Calu3 (cell line): Measurements from ENCODE around the gene HNF1B. TPM values are rescaled to one million over a fixed set of nuclear protein-coding genes. Genes with fewer than 3 reads are reported as not detected.

ENCODE experiments used
- BruUV-seq: library from RNA; stranded (reverse); fragments of 400-500 nt; replicated peaks from 2 replicates; lab custom pipeline; 2021; lab: Mats Ljungman, UMichigan
- CTCF ChIA-PET: fragments of 300-600 bp; sonication (Branson Sonifier 250); formaldehyde crosslinking; loops from one replicate; lab custom pipeline; 2022; ENCODE audit warnings: antibody characterized with exemption; lab: Charles Lee
- DNase-seq: peaks from one replicate; pipeline ENCODE4 v3.0.0; 2022
- H3K27ac Mint-ChIP-seq: one replicate; pipeline ENCODE4 v1.8.0; 2022; ENCODE audit warnings: mixed read lengths; ENCODE audit not compliant: unreplicated experiment
- H3K27me3 Mint-ChIP-seq: one replicate; pipeline ENCODE4 v1.8.0; 2022; ENCODE audit warnings: mixed read lengths; ENCODE audit not compliant: unreplicated experiment
- H3K36me3 Mint-ChIP-seq: one replicate; pipeline ENCODE4 v1.8.0; 2022; ENCODE audit warnings: mild to moderate bottlenecking, moderate library complexity, mixed read lengths; ENCODE audit not compliant: insufficient read depth, unreplicated experiment
- H3K4me1 Mint-ChIP-seq: one replicate; pipeline ENCODE4 v1.8.0; 2022; ENCODE audit warnings: mild to moderate bottlenecking, low read depth, mixed read lengths; ENCODE audit not compliant: unreplicated experiment
- H3K4me3 Mint-ChIP-seq: one replicate; pipeline ENCODE4 v1.8.0; 2022; ENCODE audit warnings: mild to moderate bottlenecking, low read depth, moderate library complexity, mixed read lengths; ENCODE audit not compliant: unreplicated experiment
- H3K9me3 Mint-ChIP-seq: one replicate; pipeline ENCODE4 v1.8.0; 2022; ENCODE audit warnings: low read depth, mixed read lengths; ENCODE audit not compliant: unreplicated experiment
- CTCF ChIP-seq: fragments of 200-600 bp; IDR thresholded peaks from one replicate; pipeline ENCODE4 v1.8.0; 2022; ENCODE audit warnings: antibody characterized with exemption; ENCODE audit not compliant: unreplicated experiment
- intact Hi-C: fragments of 100-400 bp; cut with micrococcal nuclease; formaldehyde crosslinking; loops from one replicate; pipeline ENCODE4 v1.10.0; 2022; ENCODE audit not compliant: unreplicated experiment
- total RNA-seq: library from RNA; stranded (reverse); gene quantifications from 2 replicates; pipeline ENCODE4 v1.2.3, GENCODE V29; 2022

HNF1B gene
- total RNA-seq, 1 experiment from 2014 or later, result 127 TPM

GRCh38 chr17:37772982-37773381 is 28.1 kb upstream of the HNF1B start:
- H3K27me3 Mint-ChIP-seq, result no peaks in the 10 kb centered on the region
- CTCF ChIA-PET, result interaction anchor here (0.6 kb wide), 1 partner anchor 22 kb away, joined by 3 read pairs; no protein-coding TSS in a partner anchor
- no peak overlapping the region for H3K4me3 Mint-ChIP-seq
- no peak for DNase-seq
- TF ChIP-seq CTCF, result no peak
- H3K36me3 Mint-ChIP-seq, result no peaks in the 10 kb centered on the region
- H3K9me3 Mint-ChIP-seq, result no peaks in the 10 kb centered on the region
- BruUV-seq, result no TSS peak
- peaks cover 13% of the 10 kb centered on the region for H3K4me1 Mint-ChIP-seq
- intact Hi-C loops, result no loop called here
- H3K27ac Mint-ChIP-seq, result no peak overlapping the region

DNA sequence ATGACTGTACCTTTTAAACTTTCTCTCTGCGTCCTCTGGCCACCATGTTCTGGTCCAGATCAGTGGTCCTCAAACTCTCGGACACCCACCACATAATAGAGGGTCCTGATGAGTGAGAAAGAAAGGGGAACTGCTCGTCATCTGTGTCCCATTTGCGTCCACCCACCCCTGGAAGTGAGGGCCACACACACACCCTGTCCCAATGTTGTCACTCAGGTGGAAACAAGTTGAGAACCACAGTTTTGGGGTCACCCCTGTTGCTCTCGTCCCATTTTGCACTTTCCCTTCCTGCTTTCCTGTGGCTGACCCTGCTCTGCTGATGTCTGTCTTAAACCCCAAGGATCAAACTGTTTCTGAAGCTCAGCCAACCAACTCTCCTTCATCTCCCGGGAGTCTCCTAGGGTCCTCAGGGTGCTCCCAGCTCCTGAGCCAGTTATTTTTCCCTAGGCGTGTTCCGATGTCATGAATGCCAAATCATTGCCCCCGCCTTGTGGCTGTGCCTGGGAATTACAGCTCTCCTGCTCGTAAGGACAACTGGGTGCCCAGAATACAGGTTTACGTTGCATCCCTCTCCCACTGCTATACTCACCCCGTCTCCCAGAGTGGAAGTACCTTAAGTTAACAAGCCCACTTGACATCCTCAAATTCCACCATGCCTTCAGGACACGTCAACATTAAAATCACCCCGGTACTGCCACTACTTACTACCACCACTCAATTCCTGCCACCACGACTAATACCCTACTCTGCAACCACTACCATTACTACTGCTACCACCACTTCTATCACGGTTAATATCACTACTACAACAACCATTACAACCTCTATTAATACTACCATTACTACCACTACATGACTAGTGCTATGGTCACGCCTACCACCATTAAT is 26.0 kb upstream of the HNF1B start:
- Mint-ChIP-seq H3K4me1 (peaks cover 26% of the 10 kb centered on the region), H3K27ac (peak overlapping the region; percentile 3), H3K9me3 (peaks cover 2% of the 10 kb centered on the region), H3K36me3 (no peaks in the 10 kb centered on the region), H3K27me3 (no peaks in the 10 kb centered on the region), H3K4me3 (no peak overlapping the region)
- no TSS peak for BruUV-seq
- intact Hi-C loops, result loop anchor here (1.0 to 2.0 kb wide), 5 partner anchors 12 to 121 kb away; no protein-coding TSS in a partner anchor
- peak; percentile 100 for TF ChIP-seq CTCF
- DNase-seq, result peak; percentile 98
- CTCF ChIA-PET, result interaction anchor here (0.6 to 3.5 kb wide), 33 partner anchors 10 to 280 kb away, joined by 3 to 75 read pairs (median 6); partner anchors contain the start of genes HNF1B and SYNRG

GRCh38 chr17:37769050-37769449 is 24.2 kb upstream of the HNF1B start:
- intact Hi-C loops, result no loop called here
- CTCF ChIA-PET, result interaction anchor here (1.8 to 3.5 kb wide), 7 partner anchors 11 to 160 kb away, joined by 6 to 75 read pairs (median 21); partner anchors contain the start of genes HNF1B and SYNRG
- no peaks in the 10 kb centered on the region for H3K36me3 Mint-ChIP-seq
- peaks cover 35% of the 10 kb centered on the region for H3K4me1 Mint-ChIP-seq
- no TSS peak for BruUV-seq
- DNase-seq, result no peak
- H3K27ac Mint-ChIP-seq, result no peak overlapping the region
- no peak for TF ChIP-seq CTCF
- no peaks in the 10 kb centered on the region for H3K27me3 Mint-ChIP-seq
- H3K9me3 Mint-ChIP-seq, result peaks cover 2% of the 10 kb centered on the region
- no peak overlapping the region for H3K4me3 Mint-ChIP-seq

DNA sequence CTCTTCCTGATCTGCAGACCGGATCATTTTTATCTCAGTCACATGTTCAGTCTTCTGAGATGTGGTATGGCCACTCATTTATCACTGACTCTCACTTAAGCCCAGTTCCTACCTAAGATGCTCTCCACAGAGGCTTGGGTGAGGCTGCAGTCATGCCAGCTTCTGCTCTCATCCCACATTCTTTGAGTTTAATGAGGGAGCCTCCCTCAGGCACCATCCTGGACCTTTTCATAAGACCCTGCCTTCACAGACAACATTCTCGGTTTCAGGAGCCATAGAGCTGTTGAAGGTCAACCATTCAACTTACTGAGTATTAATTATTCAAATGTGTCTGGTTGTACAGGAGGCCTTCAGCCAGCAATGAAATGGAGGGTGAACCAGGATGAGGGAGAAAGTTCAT is 23.6 kb upstream of the HNF1B start:
- Mint-ChIP-seq H3K4me1 (peaks cover 35% of the 10 kb centered on the region), H3K27ac (no peak overlapping the region), H3K4me3 (no peak overlapping the region), H3K36me3 (no peaks in the 10 kb centered on the region), H3K27me3 (no peaks in the 10 kb centered on the region), H3K9me3 (peaks cover 2% of the 10 kb centered on the region)
- no peak for TF ChIP-seq CTCF
- intact Hi-C loops, result no loop called here
- DNase-seq, result no peak
- CTCF ChIA-PET, result interaction anchor here (0.7 to 2.6 kb wide), 3 partner anchors 23 to 1209 kb away, joined by 3 to 6 read pairs (median 3); no protein-coding TSS in a partner anchor
- BruUV-seq, result no TSS peak
